Activated CD4-positive, alpha-beta T cell treated with anti-CD3 and anti-CD28 coated beads, Interleukin-2, amount 10 ng/mL, durations not matched to agents 24 days and 14 days (primary cell): ENCODE results near the gene UAP1. TPM values are rescaled to one million over a fixed set of nuclear protein-coding genes. Genes with fewer than 3 reads are reported as not detected.
"Not testable (repeated sequence)": the region's sequence is repeated elsewhere in the genome, so short reads cannot be mapped to it uniquely, and the experiment has no call there.

ENCODE experiments used
- DNase-seq: peaks from one replicate; pipeline ENCODE4 v3.0.0; 2022
- H3K27ac Mint-ChIP-seq: one replicate; pipeline ENCODE4 v1.8.0; 2022; ENCODE audit warnings: mild to moderate bottlenecking, mixed read lengths
- H3K27me3 Mint-ChIP-seq: one replicate; pipeline ENCODE4 v1.8.0; 2022; ENCODE audit warnings: mixed read lengths
- H3K36me3 Mint-ChIP-seq: one replicate; pipeline ENCODE4 v1.8.0; 2022; ENCODE audit warnings: low read depth, mild to moderate bottlenecking, mixed read lengths
- H3K4me1 Mint-ChIP-seq: one replicate; pipeline ENCODE4 v1.8.0; 2021; ENCODE audit warnings: mixed read lengths
- H3K4me3 Mint-ChIP-seq: one replicate; pipeline ENCODE4 v1.8.0; 2022; ENCODE audit warnings: mild to moderate bottlenecking, moderate library complexity, mixed read lengths
- H3K9me3 Mint-ChIP-seq: one replicate; pipeline ENCODE4 v1.8.0; 2021; ENCODE audit warnings: mixed read lengths
- intact Hi-C: fragments of 100-400 bp; cut with micrococcal nuclease; formaldehyde crosslinking; loops from one replicate; pipeline ENCODE4 v1.15.1; 2023
- total RNA-seq: library from RNA; stranded (reverse); gene quantifications from 2 replicates; pipeline ENCODE4 v1.2.3, GENCODE V29; 2022

UAP1 gene
- total RNA-seq, 1 donor from 2014 or later, result 44.9 TPM

GRCh38 chr1:162551969-162552683 is 9.4 kb upstream of the UAP1 start:
- Mint-ChIP-seq H3K36me3 (no peaks in the 10 kb centered on the region), H3K4me3 (no peak overlapping the region), H3K27me3 (no peaks in the 10 kb centered on the region), H3K4me1 (no peaks in the 10 kb centered on the region), H3K27ac (no peak overlapping the region), H3K9me3 (no peaks in the 10 kb centered on the region)
- no peak for DNase-seq
- intact Hi-C loops, result no loop called here

DNA sequence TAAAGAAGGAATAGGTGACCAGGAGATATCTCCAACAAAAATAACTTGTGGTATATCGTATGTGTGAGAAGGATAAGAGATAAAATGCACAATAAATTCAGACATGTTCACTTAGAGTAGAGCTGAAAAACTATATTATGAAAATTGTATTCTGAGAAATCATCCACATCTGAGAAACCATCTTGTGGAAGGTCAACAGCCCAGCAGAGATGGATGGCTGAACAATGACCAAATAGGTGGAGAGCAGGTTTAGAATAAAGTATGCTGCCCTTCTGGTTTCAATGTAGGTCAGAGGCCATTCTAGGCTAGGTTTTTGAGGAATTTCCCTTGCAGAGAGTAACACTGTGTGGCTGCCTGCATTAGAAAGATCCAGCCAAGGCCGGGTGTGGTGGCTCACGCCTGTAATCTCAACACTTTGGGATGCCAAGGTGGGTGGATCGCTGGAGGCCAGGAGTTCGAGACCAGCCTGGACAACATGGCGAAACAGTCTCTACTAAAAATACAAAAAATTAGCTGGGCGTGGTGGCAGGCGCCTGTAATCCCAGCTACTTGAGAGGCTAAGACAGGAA is 8.8 kb upstream of the UAP1 start:
- no peak for DNase-seq
- Mint-ChIP-seq H3K4me3 (no peak overlapping the region), H3K4me1 (no peaks in the 10 kb centered on the region), H3K9me3 (no peaks in the 10 kb centered on the region), H3K27ac (no peak overlapping the region), H3K36me3 (no peaks in the 10 kb centered on the region), H3K27me3 (no peaks in the 10 kb centered on the region)
- intact Hi-C loops, result no loop called here

DNA sequence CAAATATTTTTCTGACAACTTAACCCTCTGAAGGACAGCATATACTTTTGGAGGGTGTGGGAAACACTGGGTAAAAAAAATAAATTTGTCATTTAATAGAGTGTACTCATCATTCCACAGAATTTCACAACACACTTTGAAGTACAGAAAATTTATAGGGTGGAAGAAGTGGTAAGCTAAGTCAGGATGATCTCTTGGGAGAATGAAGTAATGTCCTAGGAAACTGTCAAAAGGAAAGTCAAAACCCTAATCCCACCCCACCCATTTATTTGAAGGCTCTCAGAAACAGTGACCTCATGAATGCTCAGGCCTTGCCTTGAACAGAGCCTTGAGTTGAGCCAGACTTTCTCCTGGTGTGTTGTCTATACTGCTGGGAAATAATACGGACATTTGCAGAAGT is 7.3 kb upstream of the UAP1 start:
- H3K9me3 Mint-ChIP-seq, result no peaks in the 10 kb centered on the region
- H3K4me1 Mint-ChIP-seq, result no peaks in the 10 kb centered on the region

GRCh38 chr1:162557536-162557935 is 4.0 kb upstream of the UAP1 start:
- Mint-ChIP-seq H3K36me3 (no peaks in the 10 kb centered on the region), H3K4me3 (no peak overlapping the region), H3K4me1 (peaks cover 16% of the 10 kb centered on the region), H3K9me3 (no peaks in the 10 kb centered on the region), H3K27me3 (no peaks in the 10 kb centered on the region), H3K27ac (no peak overlapping the region)
- DNase-seq, result no peak
- intact Hi-C loops, result no loop called here

More for the DNA sequence above, 7.3 kb upstream of the UAP1 start:
- intact Hi-C loops, result no loop called here
- H3K4me3 Mint-ChIP-seq, result no peak overlapping the region
- no peak for DNase-seq
- H3K27me3 Mint-ChIP-seq, result no peaks in the 10 kb centered on the region
- H3K36me3 Mint-ChIP-seq, result no peaks in the 10 kb centered on the region
- H3K27ac Mint-ChIP-seq, result no peak overlapping the region

- H3K9me3 Mint-ChIP-seq, result no peaks in the 10 kb centered on the region
- H3K36me3 Mint-ChIP-seq, result no peaks in the 10 kb centered on the region
- no peaks in the 10 kb centered on the region for H3K27me3 Mint-ChIP-seq
- peak overlapping the region; percentile 93 for H3K27ac Mint-ChIP-seq
- H3K4me3 Mint-ChIP-seq, result peak overlapping the region; percentile 85
- peaks cover 29% of the 10 kb centered on the region for H3K4me1 Mint-ChIP-seq
- DNase-seq, result no peak
- intact Hi-C loops, result loop anchor here (1.0 to 5.0 kb wide), 3 partner anchors 63 to 762 kb away; partner anchors contain the start of genes HSD17B7, NUF2 and UHMK1
Measured at GRCh38 chr1:162560303-162561036, 1.1 kb upstream of the UAP1 start.

- no peaks in the 10 kb centered on the region for H3K36me3 Mint-ChIP-seq
- peak overlapping the region; percentile 85 for H3K4me3 Mint-ChIP-seq
- peak; percentile 99 for DNase-seq
- peaks cover 31% of the 10 kb centered on the region for H3K4me1 Mint-ChIP-seq
- intact Hi-C loops, result loop anchor here (1.0 to 5.0 kb wide), 3 partner anchors 64 to 761 kb away; partner anchors contain the start of genes HSD17B7, NUF2 and UHMK1
- H3K9me3 Mint-ChIP-seq, result no peaks in the 10 kb centered on the region
- no peaks in the 10 kb centered on the region for H3K27me3 Mint-ChIP-seq
- peak overlapping the region; percentile 93 for H3K27ac Mint-ChIP-seq
Measured at GRCh38 chr1:162561037-162561615, 396 bp upstream of the UAP1 start.

GRCh38 chr1:162562470-162562828 is 927 bp downstream of the UAP1 start:
- peak overlapping the region; percentile 85 for H3K4me3 Mint-ChIP-seq
- no peak for DNase-seq
- peaks cover 7% of the 10 kb centered on the region for H3K36me3 Mint-ChIP-seq
- H3K27me3 Mint-ChIP-seq, result no peaks in the 10 kb centered on the region
- intact Hi-C loops, result loop anchor here (5.0 kb wide), 2 partner anchors 230 to 760 kb away; partner anchors contain the start of genes HSD17B7 and NUF2
- no peaks in the 10 kb centered on the region for H3K9me3 Mint-ChIP-seq
- H3K4me1 Mint-ChIP-seq, result peaks cover 31% of the 10 kb centered on the region
- peak overlapping the region; percentile 93 for H3K27ac Mint-ChIP-seq

GRCh38 chr1:162564762-162565218 is 3.3 kb downstream of the UAP1 start:
- DNase-seq, result no peak
- no peak overlapping the region for H3K27ac Mint-ChIP-seq
- peaks cover 33% of the 10 kb centered on the region for H3K4me1 Mint-ChIP-seq
- H3K27me3 Mint-ChIP-seq, result no peaks in the 10 kb centered on the region
- peaks cover 17% of the 10 kb centered on the region for H3K36me3 Mint-ChIP-seq
- intact Hi-C loops, result loop anchor here (5.0 kb wide), 2 partner anchors 228 to 758 kb away; partner anchors contain the start of genes HSD17B7 and NUF2
- H3K9me3 Mint-ChIP-seq, result no peaks in the 10 kb centered on the region
- peak overlapping the region; percentile 16 for H3K4me3 Mint-ChIP-seq

DNA sequence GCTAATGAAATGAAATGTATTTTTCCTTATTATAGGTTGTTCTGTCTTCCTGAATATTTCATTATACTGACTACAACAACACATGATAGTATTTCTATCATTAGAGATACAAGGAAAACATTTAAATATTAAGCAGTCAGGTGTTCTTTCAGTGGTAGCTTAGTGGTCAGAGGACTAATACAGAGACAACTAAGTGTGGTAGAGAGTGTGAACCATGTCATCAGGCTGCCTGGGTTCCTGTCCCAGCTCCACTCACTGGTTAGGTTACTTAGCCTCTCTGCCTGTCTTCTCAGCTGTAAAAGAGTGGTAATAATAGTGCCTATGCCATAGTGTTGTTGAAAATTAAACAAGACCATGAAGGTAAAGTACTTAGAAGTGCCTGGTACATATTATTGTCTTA is 3.9 kb downstream of the UAP1 start:
- no peak for DNase-seq
- H3K4me1 Mint-ChIP-seq, result peaks cover 30% of the 10 kb centered on the region
- no peaks in the 10 kb centered on the region for H3K27me3 Mint-ChIP-seq
- intact Hi-C loops, result no loop called here
- H3K9me3 Mint-ChIP-seq, result no peaks in the 10 kb centered on the region
- no peak overlapping the region for H3K4me3 Mint-ChIP-seq
- H3K27ac Mint-ChIP-seq, result no peak overlapping the region
- peaks cover 17% of the 10 kb centered on the region for H3K36me3 Mint-ChIP-seq

DNA sequence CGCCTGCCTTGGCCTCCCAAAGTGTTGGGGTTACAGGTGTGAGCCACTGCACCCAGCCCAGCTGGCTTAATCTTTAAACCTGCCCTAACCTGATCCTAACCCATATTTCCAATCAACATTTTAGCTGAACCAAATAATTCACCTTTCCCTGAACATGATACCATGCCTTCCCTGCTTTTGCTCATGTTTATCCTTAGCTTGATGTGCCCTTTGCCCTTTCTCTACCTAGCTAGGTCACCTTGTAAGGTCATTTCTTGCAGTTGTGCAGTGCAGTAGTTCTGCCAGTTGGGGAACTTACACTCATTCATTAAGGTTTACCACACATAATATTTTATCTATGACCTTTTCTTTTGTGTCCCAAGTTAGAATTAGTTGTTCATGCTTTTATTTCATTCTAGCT is 5.3 kb downstream of the UAP1 start:
- Mint-ChIP-seq H3K9me3 (no peaks in the 10 kb centered on the region), H3K27me3 (no peaks in the 10 kb centered on the region), H3K27ac (no peak overlapping the region), H3K4me1 (peaks cover 24% of the 10 kb centered on the region), H3K36me3 (peaks cover 17% of the 10 kb centered on the region), H3K4me3 (no peak overlapping the region)
- DNase-seq, result no peak
- intact Hi-C loops, result no loop called here

DNA sequence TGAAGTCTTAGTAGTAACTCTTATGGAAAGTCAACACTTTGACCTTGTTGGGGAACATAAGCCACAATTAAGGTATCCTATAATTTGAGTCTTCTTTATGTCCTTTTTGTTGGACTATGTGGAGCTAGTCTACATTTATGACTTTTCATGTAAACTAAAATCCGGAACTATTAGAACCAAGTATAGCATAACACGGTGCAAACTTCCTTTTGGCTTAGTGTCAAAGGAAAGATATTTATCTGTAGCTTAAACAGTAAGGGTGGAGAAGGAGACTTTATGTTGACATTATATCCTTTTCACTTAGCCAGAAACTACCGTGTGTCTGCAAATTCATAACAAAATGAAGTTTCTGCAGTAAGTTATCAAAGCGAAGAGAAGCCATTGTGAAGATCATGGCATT is 7.3 kb downstream of the UAP1 start:
- H3K4me1 Mint-ChIP-seq, result peaks cover 15% of the 10 kb centered on the region

GRCh38 chr1:162570718-162571117 is 9.2 kb downstream of the UAP1 start:
- no peak for DNase-seq
- no peak overlapping the region for H3K4me3 Mint-ChIP-seq
- intact Hi-C loops, result no loop called here
- H3K4me1 Mint-ChIP-seq, result peaks cover 7% of the 10 kb centered on the region
- peaks cover 17% of the 10 kb centered on the region for H3K36me3 Mint-ChIP-seq
- no peak overlapping the region for H3K27ac Mint-ChIP-seq
- H3K9me3 Mint-ChIP-seq, result no peaks in the 10 kb centered on the region
- no peaks in the 10 kb centered on the region for H3K27me3 Mint-ChIP-seq

More for the DNA sequence above, 7.3 kb downstream of the UAP1 start:
- Mint-ChIP-seq H3K9me3 (no peaks in the 10 kb centered on the region), H3K27me3 (no peaks in the 10 kb centered on the region), H3K27ac (no peak overlapping the region), H3K4me3 (no peak overlapping the region), H3K36me3 (peaks cover 17% of the 10 kb centered on the region)
- no peak for DNase-seq
- intact Hi-C loops, result no loop called here

GRCh38 chr1:162571121-162571520 is 9.6 kb downstream of the UAP1 start:
- intact Hi-C loops, H3K27me3 Mint-ChIP-seq, DNase-seq, H3K4me1 Mint-ChIP-seq, H3K9me3 Mint-ChIP-seq, H3K27ac Mint-ChIP-seq, H3K4me3 Mint-ChIP-seq: not testable (repeated sequence)
- peaks cover 17% of the 10 kb centered on the region for H3K36me3 Mint-ChIP-seq

- Mint-ChIP-seq H3K4me1 (peaks cover 7% of the 10 kb centered on the region), H3K27me3 (no peaks in the 10 kb centered on the region), H3K9me3 (no peaks in the 10 kb centered on the region), H3K27ac (no peak overlapping the region), H3K36me3 (peaks cover 17% of the 10 kb centered on the region), H3K4me3 (no peak overlapping the region)
- intact Hi-C loops, result no loop called here
- no peak for DNase-seq
Measured at GRCh38 chr1:162571696-162572095, 10.2 kb downstream of the UAP1 start.
